ENCODE data around the gene ARHGAP10.
"Not testable (repeated sequence)": the region's sequence is repeated elsewhere in the genome, so short reads cannot be mapped to it uniquely, and the experiment has no call there.

Gene ARHGAP10

GRCh38 chr4:147791341-147791740 is 59.5 kb downstream of the ARHGAP10 start:
- Histone ChIP-seq H3K9ac (ENCODE audit: low read depth in 1 of 2, low read length in 2 of 2) (no peak overlapping the region), H3K4me1 (ENCODE audit: control insufficient read depth in 1 of 2, insufficient read depth in 2 of 2, low read length in 2 of 2) (peaks cover 16 to 19% of the 10 kb centered on the region in 2 donors), H3K27ac (ENCODE audit: low read depth, low read length) (no peak overlapping the region), H3K36me3 (ENCODE audit: control insufficient read depth in 1 of 2, insufficient read depth in 2 of 2, low read length in 2 of 2) (no peaks in the 10 kb centered on the region), H3K27me3 (ENCODE audit: control insufficient read depth in 1 of 2, insufficient read depth in 2 of 2, low read length in 2 of 2) (no peaks in the 10 kb centered on the region), H3K9me3 (ENCODE audit: control insufficient read depth in 1 of 2, low read length in 2 of 2) (no peaks in the 10 kb centered on the region), H3K4me3 (ENCODE audit: low read depth in 1 of 2, low read length in 2 of 2) (no peak overlapping the region)

- Histone ChIP-seq H3K4me1 (ENCODE audit: control insufficient read depth in 1 of 2, insufficient read depth in 2 of 2, low read length in 2 of 2) (peaks cover 16 to 19% of the 10 kb centered on the region in 2 donors), H3K27me3 (ENCODE audit: control insufficient read depth in 1 of 2, insufficient read depth in 2 of 2, low read length in 2 of 2) (no peaks in the 10 kb centered on the region), H3K9me3 (ENCODE audit: control insufficient read depth in 1 of 2, low read length in 2 of 2) (no peaks in the 10 kb centered on the region), H3K27ac (ENCODE audit: low read depth, low read length) (no peak overlapping the region), H3K36me3 (ENCODE audit: control insufficient read depth in 1 of 2, insufficient read depth in 2 of 2, low read length in 2 of 2) (no peaks in the 10 kb centered on the region), H3K9ac (ENCODE audit: low read depth in 1 of 2, low read length in 2 of 2) (no peak overlapping the region), H3K4me3 (ENCODE audit: low read depth in 1 of 2, low read length in 2 of 2) (no peak overlapping the region)
Observed at GRCh38 chr4:147791865-147792264, 60.0 kb downstream of the ARHGAP10 start.

- Histone ChIP-seq H3K4me1 (ENCODE audit: control insufficient read depth in 1 of 2, insufficient read depth in 2 of 2, low read length in 2 of 2) (peaks cover 16 to 19% of the 10 kb centered on the region in 2 donors), H3K27me3 (ENCODE audit: control insufficient read depth in 1 of 2, insufficient read depth in 2 of 2, low read length in 2 of 2) (no peaks in the 10 kb centered on the region), H3K9ac (ENCODE audit: low read depth in 1 of 2, low read length in 2 of 2) (no peak overlapping the region), H3K4me3 (ENCODE audit: low read depth in 1 of 2, low read length in 2 of 2) (peak overlapping the region in 1 of 2 donors; percentile 1), H3K27ac (ENCODE audit: low read depth, low read length) (no peak overlapping the region), H3K9me3 (ENCODE audit: control insufficient read depth in 1 of 2, low read length in 2 of 2) (no peaks in the 10 kb centered on the region), H3K36me3 (ENCODE audit: control insufficient read depth in 1 of 2, insufficient read depth in 2 of 2, low read length in 2 of 2) (no peaks in the 10 kb centered on the region)
Observed at GRCh38 chr4:147793569-147794313, 61.9 kb downstream of the ARHGAP10 start.

- Histone ChIP-seq H3K27ac (ENCODE audit: low read depth, low read length) (no peak overlapping the region), H3K4me3 (ENCODE audit: low read depth in 1 of 2, low read length in 2 of 2) (no peak overlapping the region), H3K9ac (ENCODE audit: low read depth in 1 of 2, low read length in 2 of 2) (no peak overlapping the region), H3K9me3 (ENCODE audit: control insufficient read depth in 1 of 2, low read length in 2 of 2) (no peaks in the 10 kb centered on the region), H3K27me3 (ENCODE audit: control insufficient read depth in 1 of 2, insufficient read depth in 2 of 2, low read length in 2 of 2) (no peaks in the 10 kb centered on the region), H3K36me3 (ENCODE audit: control insufficient read depth in 1 of 2, insufficient read depth in 2 of 2, low read length in 2 of 2) (no peaks in the 10 kb centered on the region), H3K4me1 (ENCODE audit: control insufficient read depth in 1 of 2, insufficient read depth in 2 of 2, low read length in 2 of 2) (peaks cover 15 to 16% of the 10 kb centered on the region in 2 donors)
Observed at GRCh38 chr4:147794314-147794680, 62.4 kb downstream of the ARHGAP10 start.

- Histone ChIP-seq H3K9ac (ENCODE audit: low read depth in 1 of 2, low read length in 2 of 2) (no peak overlapping the region), H3K4me1 (ENCODE audit: control insufficient read depth in 1 of 2, insufficient read depth in 2 of 2, low read length in 2 of 2) (peaks cover 16 to 19% of the 10 kb centered on the region in 2 donors), H3K9me3 (ENCODE audit: control insufficient read depth in 1 of 2, low read length in 2 of 2) (no peaks in the 10 kb centered on the region), H3K4me3 (ENCODE audit: low read depth in 1 of 2, low read length in 2 of 2) (no peak overlapping the region), H3K36me3 (ENCODE audit: control insufficient read depth in 1 of 2, insufficient read depth in 2 of 2, low read length in 2 of 2) (no peaks in the 10 kb centered on the region), H3K27ac (ENCODE audit: low read depth, low read length) (no peak overlapping the region), H3K27me3 (ENCODE audit: control insufficient read depth in 1 of 2, insufficient read depth in 2 of 2, low read length in 2 of 2) (no peaks in the 10 kb centered on the region)
Observed at GRCh38 chr4:147794787-147795413, 63.0 kb downstream of the ARHGAP10 start.

- not testable (repeated sequence) for H3K27me3 ChIP-seq (ENCODE audit: control insufficient read depth in 1 of 2, insufficient read depth in 2 of 2, low read length in 2 of 2); H3K36me3 ChIP-seq (ENCODE audit: control insufficient read depth in 1 of 2, insufficient read depth in 2 of 2, low read length in 2 of 2); H3K27ac ChIP-seq (ENCODE audit: low read depth, low read length); H3K9me3 ChIP-seq (ENCODE audit: control insufficient read depth in 1 of 2, low read length in 2 of 2); H3K9ac ChIP-seq (ENCODE audit: low read depth in 1 of 2, low read length in 2 of 2); H3K4me3 ChIP-seq (ENCODE audit: low read depth in 1 of 2, low read length in 2 of 2)
- H3K4me1 ChIP-seq (ENCODE audit: control insufficient read depth in 1 of 2, insufficient read depth in 2 of 2, low read length in 2 of 2), result peaks cover 11 to 16% of the 10 kb centered on the region in 2 donors
Observed at GRCh38 chr4:147799057-147799456, 67.2 kb downstream of the ARHGAP10 start.

- Histone ChIP-seq H3K9me3 (ENCODE audit: control insufficient read depth in 1 of 2, low read length in 2 of 2) (no peaks in the 10 kb centered on the region), H3K4me1 (ENCODE audit: control insufficient read depth in 1 of 2, insufficient read depth in 2 of 2, low read length in 2 of 2) (peaks cover 4 to 9% of the 10 kb centered on the region in 2 donors), H3K27me3 (ENCODE audit: control insufficient read depth in 1 of 2, insufficient read depth in 2 of 2, low read length in 2 of 2) (no peaks in the 10 kb centered on the region), H3K9ac (ENCODE audit: low read depth in 1 of 2, low read length in 2 of 2) (no peak overlapping the region), H3K27ac (ENCODE audit: low read depth, low read length) (no peak overlapping the region), H3K4me3 (ENCODE audit: low read depth in 1 of 2, low read length in 2 of 2) (no peak overlapping the region), H3K36me3 (ENCODE audit: control insufficient read depth in 1 of 2, insufficient read depth in 2 of 2, low read length in 2 of 2) (no peaks in the 10 kb centered on the region)
Observed at GRCh38 chr4:147799986-147800555, 68.2 kb downstream of the ARHGAP10 start.

GRCh38 chr4:147801820-147802219 is 69.9 kb downstream of the ARHGAP10 start:
- H3K9ac ChIP-seq (ENCODE audit: low read depth in 1 of 2, low read length in 2 of 2), result no peak overlapping the region
- H3K9me3 ChIP-seq (ENCODE audit: control insufficient read depth in 1 of 2, low read length in 2 of 2), result no peaks in the 10 kb centered on the region
- no peak overlapping the region for H3K27ac ChIP-seq (ENCODE audit: low read depth, low read length)
- peaks cover 4 to 9% of the 10 kb centered on the region in 2 donors for H3K4me1 ChIP-seq (ENCODE audit: control insufficient read depth in 1 of 2, insufficient read depth in 2 of 2, low read length in 2 of 2)
- H3K4me3 ChIP-seq (ENCODE audit: low read depth in 1 of 2, low read length in 2 of 2), result no peak overlapping the region
- H3K27me3 ChIP-seq (ENCODE audit: control insufficient read depth in 1 of 2, insufficient read depth in 2 of 2, low read length in 2 of 2), result no peaks in the 10 kb centered on the region
- no peaks in the 10 kb centered on the region for H3K36me3 ChIP-seq (ENCODE audit: control insufficient read depth in 1 of 2, insufficient read depth in 2 of 2, low read length in 2 of 2)

- no peak overlapping the region for H3K27ac ChIP-seq (ENCODE audit: low read depth, low read length)
- peaks cover 4 to 9% of the 10 kb centered on the region in 2 donors for H3K4me1 ChIP-seq (ENCODE audit: control insufficient read depth in 1 of 2, insufficient read depth in 2 of 2, low read length in 2 of 2)
- no peaks in the 10 kb centered on the region for H3K9me3 ChIP-seq (ENCODE audit: control insufficient read depth in 1 of 2, low read length in 2 of 2)
Observed at GRCh38 chr4:147802346-147802745, 70.5 kb downstream of the ARHGAP10 start.

GRCh38 chr4:147805946-147806345 is 74.1 kb downstream of the ARHGAP10 start:
- H3K9me3 ChIP-seq (ENCODE audit: control insufficient read depth in 1 of 2, low read length in 2 of 2), result no peaks in the 10 kb centered on the region
- no peak overlapping the region for H3K4me3 ChIP-seq (ENCODE audit: low read depth in 1 of 2, low read length in 2 of 2)
- no peaks in the 10 kb centered on the region for H3K27me3 ChIP-seq (ENCODE audit: control insufficient read depth in 1 of 2, insufficient read depth in 2 of 2, low read length in 2 of 2)
- H3K4me1 ChIP-seq (ENCODE audit: control insufficient read depth in 1 of 2, insufficient read depth in 2 of 2, low read length in 2 of 2), result no peaks in the 10 kb centered on the region
- H3K9ac ChIP-seq (ENCODE audit: low read depth in 1 of 2, low read length in 2 of 2), result no peak overlapping the region
- no peak overlapping the region for H3K27ac ChIP-seq (ENCODE audit: low read depth, low read length)
- H3K36me3 ChIP-seq (ENCODE audit: control insufficient read depth in 1 of 2, insufficient read depth in 2 of 2, low read length in 2 of 2), result no peaks in the 10 kb centered on the region

More at GRCh38 chr4:147802346-147802745, 70.5 kb downstream of the ARHGAP10 start:
- no peak overlapping the region for H3K4me3 ChIP-seq (ENCODE audit: low read depth in 1 of 2, low read length in 2 of 2)
- no peaks in the 10 kb centered on the region for H3K27me3 ChIP-seq (ENCODE audit: control insufficient read depth in 1 of 2, insufficient read depth in 2 of 2, low read length in 2 of 2)
- no peak overlapping the region for H3K9ac ChIP-seq (ENCODE audit: low read depth in 1 of 2, low read length in 2 of 2)
- H3K36me3 ChIP-seq (ENCODE audit: control insufficient read depth in 1 of 2, insufficient read depth in 2 of 2, low read length in 2 of 2), result no peaks in the 10 kb centered on the region

Measured in duodenal mucosa (tissue), 2 donors.